ENCODE measurements around the gene AKTIP.

DNA sequence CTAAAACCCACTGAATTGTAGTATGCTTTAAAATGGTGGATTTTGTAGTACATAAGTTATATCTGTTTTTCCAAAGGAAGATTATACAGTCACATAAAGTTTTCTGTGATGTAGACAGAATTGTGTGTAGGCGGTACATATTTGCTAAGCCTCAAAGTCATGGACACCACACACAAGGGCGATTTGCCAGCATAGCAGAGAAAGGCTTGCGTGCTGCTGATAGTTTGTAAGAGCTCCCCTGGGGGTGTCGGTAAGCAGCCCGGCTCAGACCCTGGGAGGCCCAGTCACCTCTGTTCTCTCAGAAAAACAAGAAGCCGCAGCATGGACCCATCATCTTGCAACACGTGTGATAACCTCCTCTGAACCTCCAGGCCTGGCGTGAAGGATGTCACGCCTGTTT is 38.3 kb upstream of the AKTIP start:
- TF ChIP-seq YY1 (IDR thresholded peaks at IDR 0.05; ENCODE audit: insufficient read depth, insufficient read length), result no peak
- TF ChIP-seq ZNF274 (IDR thresholded peaks at IDR 0.05; ENCODE audit: low read depth, low read length), result no peak
- TF ChIP-seq SUZ12 (IDR thresholded peaks at IDR 0.05; ENCODE audit: extremely low read depth, insufficient read depth, insufficient read length), result no peak

All from NT2/D1 (cell line).